Dedifferentiated amniotic fluid mesenchymal stem cell (primary cell): Measurements from ENCODE around the gene KCNJ16.

Source experiments
- DNase-seq: peaks from one replicate; pipeline ENCODE4 v3.0.0-alpha.2; 2016; ENCODE audit errors: extremely low spot score

Gene KCNJ16

DNA sequence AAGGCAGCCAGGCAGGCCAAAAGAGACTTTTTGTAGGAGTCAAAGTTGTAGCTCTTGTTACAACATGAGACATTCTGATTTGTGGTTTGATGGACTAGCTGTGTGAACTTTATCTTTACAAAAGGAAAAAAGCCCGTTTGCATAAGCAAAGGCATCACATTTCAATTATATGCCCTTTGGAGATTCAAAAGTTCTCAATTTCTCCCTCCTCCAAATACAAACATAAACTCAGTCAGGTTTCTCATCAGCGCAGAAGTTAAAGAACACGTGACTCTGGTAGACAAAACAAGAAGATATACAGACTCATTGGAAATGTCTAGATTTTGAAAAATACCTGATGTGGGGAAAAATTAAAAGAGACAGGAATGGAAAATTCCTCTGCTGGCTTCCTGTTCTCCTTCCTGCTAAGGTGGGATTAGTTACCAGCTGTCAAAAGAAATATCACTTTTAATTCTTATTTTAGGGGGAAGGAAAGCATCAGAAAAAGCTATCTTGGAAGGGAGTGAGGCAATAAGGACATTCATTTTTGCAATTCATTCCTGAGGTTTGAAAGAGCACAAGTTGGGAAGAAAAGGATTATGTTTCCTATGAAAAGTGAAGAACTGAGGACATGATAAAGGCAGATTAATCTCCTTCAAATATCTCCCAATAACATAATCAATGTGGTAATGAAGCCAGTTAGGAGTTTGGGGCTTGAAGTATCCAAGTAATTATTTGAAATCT, 4.6 kb upstream of the KCNJ16 start:
- peak; percentile 38 for DNase-seq

DNA sequence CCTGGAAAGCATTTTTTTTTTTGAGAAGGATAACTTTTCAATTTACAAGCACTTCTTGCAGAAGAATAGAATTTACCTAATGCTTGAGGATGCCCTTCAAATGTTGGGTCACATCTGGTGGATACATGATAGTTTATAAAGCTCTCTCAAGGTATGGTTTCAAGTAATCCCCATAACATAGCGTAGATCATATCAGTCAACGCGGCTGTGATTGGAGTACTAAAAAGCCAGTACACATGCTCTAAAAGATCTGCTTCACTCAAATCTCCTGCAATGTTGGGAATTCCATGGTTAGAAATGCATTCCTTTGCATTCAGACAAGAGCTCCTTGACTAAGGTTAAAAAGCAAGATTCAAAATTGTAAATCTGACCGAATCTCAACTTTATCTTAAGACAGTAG, 3.9 kb upstream of the KCNJ16 start:
- DNase-seq, result no peak

- no peak for DNase-seq
Measured at GRCh38 chr17:70071620-70072019, 3.4 kb upstream of the KCNJ16 start.

GRCh38 chr17:70072546-70073309, 2.3 kb upstream of the KCNJ16 start:
- no peak for DNase-seq

DNA sequence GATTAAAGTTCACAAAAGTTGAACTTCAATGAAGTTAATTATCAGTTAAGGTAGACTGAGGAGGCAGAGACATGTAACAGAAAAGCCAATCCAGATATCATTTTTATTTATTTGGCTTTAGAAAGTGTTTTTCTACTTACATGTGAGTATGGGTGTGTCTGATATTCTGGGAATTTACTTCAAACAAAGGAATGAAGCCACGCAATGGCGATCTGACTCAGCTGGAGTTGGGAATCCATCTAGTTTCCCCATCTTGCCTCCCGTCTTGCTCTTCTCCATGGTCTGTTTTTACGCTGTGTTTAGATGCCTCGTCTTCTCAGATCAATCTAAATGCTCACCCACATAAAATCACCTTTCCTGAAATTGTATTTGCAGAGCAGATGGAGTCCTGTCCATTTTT, 1.7 kb upstream of the KCNJ16 start:
- DNase-seq, result no peak

DNA sequence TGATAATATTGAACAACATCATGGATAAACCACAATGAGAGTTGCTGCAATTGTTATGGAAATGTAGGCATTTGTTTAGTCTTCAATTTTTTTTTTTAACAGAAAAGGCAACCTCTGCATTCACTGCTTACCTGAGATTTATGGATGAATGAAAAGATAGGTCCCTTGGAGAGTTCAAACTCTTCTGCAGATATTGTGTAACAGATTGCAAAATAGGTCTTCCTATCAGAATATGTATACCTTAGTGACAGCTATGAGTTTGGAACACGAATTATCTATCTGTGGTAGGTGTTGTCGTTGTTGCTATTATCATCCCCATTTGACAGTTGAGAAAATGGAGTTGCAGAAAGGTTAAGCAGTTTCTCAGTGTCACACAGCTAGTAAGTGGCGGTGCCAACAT, 1.2 kb upstream of the KCNJ16 start:
- DNase-seq, result no peak

DNA sequence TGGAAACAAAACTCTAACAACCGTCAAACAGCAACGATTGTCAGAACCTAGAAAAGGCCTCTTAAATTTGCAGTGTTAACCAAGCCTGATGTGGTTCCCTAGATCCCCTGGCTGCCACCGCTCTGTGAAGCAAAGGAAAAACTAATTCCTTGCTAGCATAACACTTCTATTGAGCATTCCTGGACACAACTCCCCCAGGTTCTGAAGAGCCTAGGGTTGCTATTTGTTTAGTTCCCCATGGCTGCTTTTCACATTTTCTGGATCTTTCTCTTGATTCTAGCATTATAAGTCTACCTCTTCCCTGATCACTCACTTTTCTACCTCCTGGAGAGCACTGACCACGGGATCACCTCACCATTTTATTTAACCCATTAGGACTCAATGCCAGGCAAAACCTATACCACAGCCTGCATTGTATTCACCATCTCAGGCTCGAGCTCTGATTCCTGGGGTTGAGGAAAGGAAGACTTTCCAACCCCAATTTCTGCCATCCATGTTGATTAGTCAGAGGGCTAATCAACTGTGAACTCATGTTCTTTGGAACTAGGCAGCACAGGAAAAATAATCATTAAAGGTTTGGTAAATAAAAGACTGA, 692 bp upstream of the KCNJ16 start:
- no peak for DNase-seq

DNA sequence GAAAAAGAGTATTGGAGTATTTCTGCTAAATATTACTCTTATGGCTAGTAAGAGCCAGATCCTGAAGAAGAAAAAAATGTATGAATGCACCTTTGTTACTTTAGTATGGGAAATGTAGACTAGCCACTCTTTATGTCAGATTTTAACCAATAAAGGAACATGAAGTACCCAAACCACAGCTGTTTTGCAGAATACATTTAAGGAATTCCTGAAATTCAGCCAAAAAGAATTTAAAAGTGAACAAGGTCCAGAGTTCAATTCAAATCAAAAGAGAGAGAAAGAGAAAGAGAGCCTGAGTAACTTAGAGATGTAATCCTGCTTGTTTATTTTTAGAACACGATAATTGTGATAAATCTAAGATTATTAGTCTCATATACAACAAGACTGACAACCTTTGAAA, 1.2 kb downstream of the KCNJ16 start:
- peak; percentile 41 for DNase-seq

- DNase-seq, result no peak
Measured at GRCh38 chr17:70076831-70077230, 1.8 kb downstream of the KCNJ16 start.

GRCh38 chr17:70078549-70078948, 3.5 kb downstream of the KCNJ16 start:
- DNase-seq, result no peak

DNA sequence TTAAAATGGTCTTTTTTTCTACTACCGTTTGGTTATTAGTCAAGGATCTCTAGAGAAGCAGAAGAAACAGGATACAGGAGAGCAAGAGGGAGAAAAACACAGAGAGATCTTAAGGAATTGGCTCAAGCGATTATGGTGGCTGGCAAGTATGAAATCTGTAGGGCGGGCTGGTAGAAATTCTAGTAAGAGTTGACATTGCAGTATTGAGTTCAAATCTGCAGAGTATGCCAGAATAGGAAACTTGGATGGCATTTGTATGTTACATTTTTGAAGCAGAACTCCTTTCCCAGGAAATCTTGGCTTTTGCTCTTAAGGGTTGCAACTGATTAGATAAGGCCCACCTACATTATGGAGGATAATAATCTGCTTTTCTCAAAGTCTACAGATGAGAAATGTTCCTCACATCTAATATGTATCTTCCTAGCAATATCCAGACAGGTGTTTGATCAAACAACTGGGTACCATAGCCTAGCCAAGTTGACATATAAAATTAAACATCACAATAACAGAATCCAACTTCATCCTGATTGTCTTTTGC, 4.0 kb downstream of the KCNJ16 start:
- DNase-seq, result no peak

- peak; percentile 52 for DNase-seq
Measured at GRCh38 chr17:70080541-70081347, 5.7 kb downstream of the KCNJ16 start.

- DNase-seq, result no peak
Measured at GRCh38 chr17:70081885-70082284, 6.9 kb downstream of the KCNJ16 start.

GRCh38 chr17:70084476-70084875, 9.5 kb downstream of the KCNJ16 start:
- no peak for DNase-seq

- no peak for DNase-seq
Measured at GRCh38 chr17:70086516-70086915, 11.5 kb downstream of the KCNJ16 start.

DNA sequence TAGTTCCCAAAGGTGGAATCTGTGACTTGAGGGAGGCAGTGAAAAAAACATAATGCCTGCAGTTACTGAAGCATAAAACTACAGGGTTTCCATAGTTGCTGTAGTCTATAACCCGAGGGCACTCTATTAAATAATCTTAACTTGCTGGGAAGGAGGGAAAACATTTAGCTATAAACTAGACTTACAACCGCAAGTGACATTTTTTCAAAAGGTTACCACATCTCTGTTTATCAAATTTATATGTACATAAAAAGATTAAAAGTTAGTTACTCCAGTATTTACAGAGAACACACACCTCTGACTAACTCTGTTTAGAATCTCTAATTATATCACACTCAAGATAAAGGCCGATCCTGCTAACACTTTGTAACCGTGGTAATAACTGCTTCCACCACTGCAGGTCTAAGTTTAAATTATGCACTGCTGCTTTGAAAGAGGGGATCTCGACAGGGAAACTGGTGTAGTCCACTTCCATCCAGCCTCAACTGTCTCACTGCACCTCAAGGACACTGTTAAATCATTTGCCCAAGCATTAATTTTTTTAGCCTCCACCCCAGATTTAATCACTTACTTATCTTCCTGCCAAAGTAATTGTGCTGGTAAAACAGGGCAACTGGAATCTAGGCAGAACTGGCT, 14.6 kb downstream of the KCNJ16 start:
- no peak for DNase-seq

- DNase-seq, result no peak
Measured at GRCh38 chr17:70091005-70091568, 16.1 kb downstream of the KCNJ16 start.

- DNase-seq, result no peak
Measured at GRCh38 chr17:70091696-70092095, 16.7 kb downstream of the KCNJ16 start.

- DNase-seq, result no peak
Measured at GRCh38 chr17:70093163-70093562, 18.1 kb downstream of the KCNJ16 start.

GRCh38 chr17:70095455-70095854, 20.4 kb downstream of the KCNJ16 start:
- DNase-seq, result no peak

- no peak for DNase-seq
Measured at GRCh38 chr17:70096861-70097260, 21.8 kb downstream of the KCNJ16 start.
